ENCODE results near the gene RNF123.
"Not testable (repeated sequence)": the region's sequence is repeated elsewhere in the genome, so short reads cannot be mapped to it uniquely, and the experiment has no call there.

RNF123 gene

GRCh38 chr3:49683162-49683561 lies 6.2 kb upstream of the RNF123 start:
- no peak for DNase-seq

- DNase-seq: not testable (repeated sequence)
Observed at GRCh38 chr3:49684453-49684852, 4.9 kb upstream of the RNF123 start.

GRCh38 chr3:49685103-49685502 lies 4.3 kb upstream of the RNF123 start:
- not testable (repeated sequence) for DNase-seq

GRCh38 chr3:49685846-49686245 lies 3.5 kb upstream of the RNF123 start:
- DNase-seq: not testable (repeated sequence)

- DNase-seq: not testable (repeated sequence)
Observed at GRCh38 chr3:49686346-49686745, 3.0 kb upstream of the RNF123 start.

GRCh38 chr3:49686769-49687423 lies 2.5 kb upstream of the RNF123 start:
- DNase-seq: not testable (repeated sequence)

GRCh38 chr3:49687424-49687795 lies 1.9 kb upstream of the RNF123 start:
- DNase-seq: not testable (repeated sequence)

- DNase-seq: not testable (repeated sequence)
Observed at GRCh38 chr3:49688338-49689045, 865 bp upstream of the RNF123 start.

GRCh38 chr3:49689908-49690624 lies 709 bp downstream of the RNF123 start:
- DNase-seq: not testable (repeated sequence)

GRCh38 chr3:49690856-49691255 lies 1.5 kb downstream of the RNF123 start:
- DNase-seq: not testable (repeated sequence)

GRCh38 chr3:49691481-49691880 lies 2.1 kb downstream of the RNF123 start:
- not testable (repeated sequence) for DNase-seq

- DNase-seq: not testable (repeated sequence)
Observed at GRCh38 chr3:49694409-49695070, 5.2 kb downstream of the RNF123 start.

GRCh38 chr3:49695350-49696015 lies 6.1 kb downstream of the RNF123 start:
- DNase-seq: not testable (repeated sequence)

- DNase-seq: no peak
Observed at GRCh38 chr3:49699281-49699979, 10.1 kb downstream of the RNF123 start.

- DNase-seq: no peak
Observed at GRCh38 chr3:49700014-49700413, 10.7 kb downstream of the RNF123 start.

- no peak for DNase-seq
Observed at GRCh38 chr3:49700453-49701128, 11.2 kb downstream of the RNF123 start.

GRCh38 chr3:49701388-49702077 lies 12.2 kb downstream of the RNF123 start:
- no peak for DNase-seq

GRCh38 chr3:49702672-49703071 lies 13.3 kb downstream of the RNF123 start:
- no peak for DNase-seq

GRCh38 chr3:49703443-49703927 lies 14.1 kb downstream of the RNF123 start:
- DNase-seq: peak; percentile 12 to 63 (median 16)

- no peak for DNase-seq
Observed at GRCh38 chr3:49703956-49704355, 14.6 kb downstream of the RNF123 start.

- no peak for DNase-seq
Observed at GRCh38 chr3:49704629-49705028, 15.3 kb downstream of the RNF123 start.

Measured in NCI-H1417 (cell line).